OCI-LY7 (cell line): ENCODE data around the gene SPAG16.

ENCODE experiments used
- CTCF ChIP-seq: fragments of 200-600 bp; sonication (generic); conservative IDR thresholded peaks from 2 replicates; pipeline ENCODE4 v1.5.1; 2014; ENCODE audit warnings: mild to moderate bottlenecking, antibody characterized with exemption, low read length, moderate library complexity, mixed read lengths
- EZH2phosphoT487 ChIP-seq: fragments of 200-600 bp; sonication (generic); IDR thresholded peaks from 2 replicates; pipeline ENCODE4 v1.6.1; 2018; ENCODE audit warnings: low read depth, borderline replicate concordance, mild to moderate bottlenecking, mixed run types, antibody characterized with exemption, low read length, moderate library complexity, mixed read lengths

- TF ChIP-seq CTCF (no peak), EZH2phosphoT487 (no peak)
Measured at GRCh38 chr2:213243189-213244044, 40.8 kb upstream of the SPAG16 start.
